ENCODE measurements around the gene ARMC12. TPM values are rescaled to one million over a fixed set of nuclear protein-coding genes. Genes with fewer than 3 reads are reported as not detected.

ARMC12 gene
- total and polyA plus RNA-seq, 2 donors (not counting 3 experiments of a cell fraction or from before 2014, with no cell fraction given), result 0.91 to 1.9 TPM

- ChIA-PET POLR2A (interaction anchor here (0.7 kb wide), 1 partner anchor 1065 kb away, joined by 3 read pairs; no protein-coding TSS in a partner anchor), CTCF (interaction anchor here (1.0 to 1.5 kb wide), 4 partner anchors 19 to 46 kb away, joined by 3 to 5 read pairs (median 4); partner anchors contain the start of gene ARMC12)
- Histone ChIP-seq H3K4me1 (ENCODE audit: control insufficient read depth, extremely low read depth, insufficient read depth, low read length) (peaks cover 7% of the 10 kb centered on the region), H3K27ac (ENCODE audit: insufficient read depth, low read depth, low read length) (no peak overlapping the region), H2AFZ (ENCODE audit: low read depth, low read length) (peak overlapping the region; percentile 7), H3K4me3 (replicated peaks in 1 of 3; ENCODE audit: insufficient read depth in 1 of 3, low read depth in 1 of 3, low read length in 3 of 3) (no peak overlapping the region), H4K20me1 (replicated peaks; ENCODE audit: control insufficient read depth, extremely low read depth, insufficient read depth, low read length) (no peaks in the 10 kb centered on the region), H3K79me2 (ENCODE audit: control insufficient read depth, insufficient read depth, low read length) (peaks cover 21% of the 10 kb centered on the region), H3K27me3 (ENCODE audit: control insufficient read depth in 2 of 2, insufficient read depth in 2 of 2, low read length in 2 of 2) (no peaks in the 10 kb centered on the region), H3K9me1 (replicated peaks; ENCODE audit: control insufficient read depth, extremely low read depth, insufficient read depth, low read length) (no peaks in the 10 kb centered on the region), H3K9me3 (replicated peaks; ENCODE audit: control insufficient read depth, insufficient read depth, low read length) (no peaks in the 10 kb centered on the region), H3K9ac (replicated peaks; ENCODE audit: extremely low read depth, insufficient read depth, low read length) (no peak overlapping the region), H3K36me3 (ENCODE audit: control insufficient read depth in 2 of 2, extremely low read depth in 1 of 2, insufficient read depth in 2 of 2, low read length in 2 of 2) (no peaks in the 10 kb centered on the region), H3K4me2 (ENCODE audit: insufficient read depth, low read length) (no peak overlapping the region)
- FAIRE-seq (no peak), DNase-seq (ENCODE audit: low read depth, low spot score) (no peak)
- intact Hi-C loops (cut with micrococcal nuclease) (no loop called here), dilution Hi-C loops (cut with MboI; ENCODE audit: extremely low pct_ligation_motif_present, low sequenced_read_pairs) (no loop called here)
- no peak for TF ChIP-seq MAX (IDR thresholded peaks at IDR 0.05; ENCODE audit: insufficient read depth, insufficient read length)
- TF ChIP-seq GATA2 (IDR thresholded peaks at IDR 0.05; ENCODE audit: insufficient read depth, insufficient read length, low read depth, low read length), result no peak
- TF ChIP-seq POLR2A (IDR thresholded peaks at IDR 0.05; ENCODE audit: low read depth, low read length), result no peak
- TF ChIP-seq CTCF (IDR thresholded peaks at IDR 0.05; ENCODE audit: extremely low read depth in 1 of 2, insufficient read depth in 1 of 2, low read depth in 1 of 2, low read length in 2 of 2), result no peak
- TF ChIP-seq JUN (IDR thresholded peaks at IDR 0.05; ENCODE audit: borderline replicate concordance, insufficient read depth, insufficient read length, low read depth), result no peak
- TF ChIP-seq FOS (IDR thresholded peaks at IDR 0.05; ENCODE audit: borderline replicate concordance, insufficient read depth, low read length), result no peak
- no peak for TF ChIP-seq POLR2AphosphoS5 (IDR thresholded peaks at IDR 0.05; ENCODE audit: insufficient read depth, low read depth, low read length)
- TF ChIP-seq EZH2 (IDR thresholded peaks at IDR 0.05; ENCODE audit: borderline replicate concordance, low read depth, low read length, severe bottlenecking), result no peak
- no peak for TF ChIP-seq MYC (IDR thresholded peaks at IDR 0.05; ENCODE audit: low read depth, low read length)
- BruUV-seq (replicated peaks), result no TSS peak
Observed at GRCh38 chr6:35691027-35691824, 45.6 kb upstream of the ARMC12 start.

Data from endothelial cell of umbilical vein (primary cell).